C4-2B (cell line): Measurements from ENCODE around the gene NEMF.

Source experiments
- CTCF ChIP-seq: fragments of 450-650 bp; conservative IDR thresholded peaks from 2 replicates; pipeline ENCODE4 v1.5.1; 2017; ENCODE audit warnings: mild to moderate bottlenecking
- ZFX ChIP-seq: fragments of 450-650 bp; IDR thresholded peaks from 2 replicates; pipeline ENCODE4 v1.6.1; 2017

GRCh38 chr14:49851813-49852212 is 775 bp downstream of the NEMF start:
- TF ChIP-seq CTCF, result no peak
- no peak for TF ChIP-seq ZFX
